NCI-H128 (cell line): ENCODE measurements around the gene BIN2.
"Not testable (repeated sequence)": the region's sequence is repeated elsewhere in the genome, so short reads cannot be mapped to it uniquely, and the experiment has no call there.

Source experiments
- DNase-seq: peaks from one replicate; lab custom pipeline; 2025; ENCODE audit not compliant: unreplicated experiment; lab: John Stamatoyannopoulos, UW

BIN2 gene

GRCh38 chr12:51318057-51318806, 5.7 kb downstream of the BIN2 start:
- not testable (repeated sequence) for DNase-seq

GRCh38 chr12:51311389-51311788, 12.6 kb downstream of the BIN2 start:
- DNase-seq: no peak

- no peak for DNase-seq
Observed at GRCh38 chr12:51307655-51308593, 16.1 kb downstream of the BIN2 start.

- no peak for DNase-seq
Observed at GRCh38 chr12:51306507-51306906, 17.5 kb downstream of the BIN2 start.

GRCh38 chr12:51300768-51301167, 23.2 kb downstream of the BIN2 start:
- DNase-seq: not testable (repeated sequence)

GRCh38 chr12:51295651-51296050, 28.3 kb downstream of the BIN2 start:
- no peak for DNase-seq

- not testable (repeated sequence) for DNase-seq
Observed at GRCh38 chr12:51294097-51294496, 29.9 kb downstream of the BIN2 start.

GRCh38 chr12:51293696-51294095, 30.3 kb downstream of the BIN2 start:
- no peak for DNase-seq

GRCh38 chr12:51291603-51292513, 32.1 kb downstream of the BIN2 start:
- DNase-seq: not testable (repeated sequence)

GRCh38 chr12:51285843-51286242, 38.1 kb downstream of the BIN2 start:
- no peak for DNase-seq

- DNase-seq: no peak
Observed at GRCh38 chr12:51281202-51281924, 42.6 kb downstream of the BIN2 start.

GRCh38 chr12:51275088-51275487, 48.9 kb downstream of the BIN2 start:
- DNase-seq: no peak

GRCh38 chr12:51272810-51273209, 51.2 kb downstream of the BIN2 start:
- DNase-seq: not testable (repeated sequence)

- DNase-seq: no peak
Observed at GRCh38 chr12:51270951-51271518, 52.9 kb downstream of the BIN2 start.

- peak; percentile 32 for DNase-seq
Observed at GRCh38 chr12:51270067-51270950, 53.7 kb downstream of the BIN2 start, which contains the start of gene SMAGP. Gene SMAGP (minus strand): TSS chr12:51270415. CDS start chr12:51269278, 1,137 bp downstream.

- DNase-seq: no peak
Observed at GRCh38 chr12:51269174-51270066, 54.6 kb downstream of the BIN2 start.

GRCh38 chr12:51265024-51265423, 59.0 kb downstream of the BIN2 start:
- no peak for DNase-seq

GRCh38 chr12:51264297-51264696, 59.7 kb downstream of the BIN2 start:
- no peak for DNase-seq
